MM.1S (cell line): ENCODE data around the gene STX1B.

Experiments used
- CTCF ChIP-seq: fragments of 300-600 bp; sonication (generic); IDR thresholded peaks from 2 replicates; pipeline ENCODE4 v1.5.1; 2016; ENCODE audit warnings: antibody characterized with exemption, low read length, mixed read lengths
- EZH2 ChIP-seq: fragments of 300-600 bp; sonication (generic); optimal IDR thresholded peaks from 2 replicates; pipeline ENCODE3; 2017; ENCODE audit warnings: low read depth, mild to moderate bottlenecking, antibody characterized with exemption, low read length, mixed read lengths
- EZH2phosphoT487 ChIP-seq: fragments of 300-600 bp; sonication (generic); IDR thresholded peaks from 2 replicates; pipeline ENCODE4 v1.6.1; 2018; ENCODE audit warnings: antibody characterized with exemption, low read length

- TF ChIP-seq CTCF: no peak
- TF ChIP-seq EZH2phosphoT487: no peak
- TF ChIP-seq EZH2: no peak
These were observed 12.8 kb upstream of the STX1B start for GRCh38 chr16:31023252-31023602.
